Bronchial epithelial cell (primary cell): ENCODE results near the gene GUCY1A2. TPM values are rescaled to one million over a fixed set of nuclear protein-coding genes. Genes with fewer than 3 reads are reported as not detected.

Experiments
- DNase-seq: peaks from one replicate; pipeline ENCODE4 v3.0.0-alpha.2; 2010; ENCODE audit warnings: low read depth
- FAIRE-seq: peaks from 2 replicates; lab custom pipeline; 2011; peaks lifted over from hg19 to GRCh38; lab: Jason Lieb, UNC
- H3K27me3 ChIP-seq: 2 replicates; pipeline ENCODE4 v1.5.1; 2011; ENCODE audit warnings: low read length; ENCODE audit not compliant: control insufficient read depth, insufficient read depth
- H3K36me3 ChIP-seq: 2 replicates; pipeline ENCODE4 v1.5.1; 2011; ENCODE audit warnings: low read length; ENCODE audit not compliant: control insufficient read depth, insufficient read depth
- H3K4me3 ChIP-seq: 2 replicates; pipeline ENCODE4 v1.5.1; 2011; ENCODE audit warnings: mild to moderate bottlenecking, low read depth, low read length, control low read depth
- total RNA-seq: library from RNA; depleted of rRNA; stranded (reverse); fragments of >200 nt; gene quantifications from 2 replicates; pipeline ENCODE4 v1.2.1, GENCODE V29; 2014
- TF ChIP-seq, protein P1 (sequence below): IDR thresholded peaks from 2 replicates; pipeline ENCODE4 v1.5.1; 2011; ENCODE audit warnings: mild to moderate bottlenecking, moderate library complexity, low read length, control low read depth, inconsistent platforms; ENCODE audit not compliant: insufficient read depth, severe bottlenecking

GUCY1A2 gene
- total RNA-seq, 1 donor from 2014 or later: not detected

DNA sequence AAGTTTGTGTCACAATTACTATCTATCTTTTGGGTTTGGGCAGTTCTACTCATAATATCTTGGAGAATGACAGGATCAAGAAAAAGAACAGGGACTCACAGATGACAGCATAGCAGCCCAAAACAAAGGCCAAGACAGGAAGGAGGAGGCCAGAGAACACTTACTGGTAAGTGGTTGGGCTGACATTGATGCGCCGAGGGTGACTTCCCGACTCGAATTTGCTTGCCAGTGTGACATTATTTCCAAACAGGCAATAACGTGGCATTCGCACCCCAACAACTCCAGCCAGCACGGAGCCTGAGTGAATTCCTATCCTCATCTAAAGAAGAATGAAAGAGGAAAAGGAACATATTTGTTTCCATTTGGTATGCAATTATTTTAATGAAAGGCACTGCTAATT lies 309.9 kb downstream of the GUCY1A2 start:
- FAIRE-seq (no peak), DNase-seq (no peak)
- Histone ChIP-seq H3K4me3 (no peak overlapping the region), H3K36me3 (no peaks in the 10 kb centered on the region), H3K27me3 (no peaks in the 10 kb centered on the region)
- TF ChIP-seq, protein P1, sequence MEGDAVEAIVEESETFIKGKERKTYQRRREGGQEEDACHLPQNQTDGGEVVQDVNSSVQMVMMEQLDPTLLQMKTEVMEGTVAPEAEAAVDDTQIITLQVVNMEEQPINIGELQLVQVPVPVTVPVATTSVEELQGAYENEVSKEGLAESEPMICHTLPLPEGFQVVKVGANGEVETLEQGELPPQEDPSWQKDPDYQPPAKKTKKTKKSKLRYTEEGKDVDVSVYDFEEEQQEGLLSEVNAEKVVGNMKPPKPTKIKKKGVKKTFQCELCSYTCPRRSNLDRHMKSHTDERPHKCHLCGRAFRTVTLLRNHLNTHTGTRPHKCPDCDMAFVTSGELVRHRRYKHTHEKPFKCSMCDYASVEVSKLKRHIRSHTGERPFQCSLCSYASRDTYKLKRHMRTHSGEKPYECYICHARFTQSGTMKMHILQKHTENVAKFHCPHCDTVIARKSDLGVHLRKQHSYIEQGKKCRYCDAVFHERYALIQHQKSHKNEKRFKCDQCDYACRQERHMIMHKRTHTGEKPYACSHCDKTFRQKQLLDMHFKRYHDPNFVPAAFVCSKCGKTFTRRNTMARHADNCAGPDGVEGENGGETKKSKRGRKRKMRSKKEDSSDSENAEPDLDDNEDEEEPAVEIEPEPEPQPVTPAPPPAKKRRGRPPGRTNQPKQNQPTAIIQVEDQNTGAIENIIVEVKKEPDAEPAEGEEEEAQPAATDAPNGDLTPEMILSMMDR: no peak

DNA sequence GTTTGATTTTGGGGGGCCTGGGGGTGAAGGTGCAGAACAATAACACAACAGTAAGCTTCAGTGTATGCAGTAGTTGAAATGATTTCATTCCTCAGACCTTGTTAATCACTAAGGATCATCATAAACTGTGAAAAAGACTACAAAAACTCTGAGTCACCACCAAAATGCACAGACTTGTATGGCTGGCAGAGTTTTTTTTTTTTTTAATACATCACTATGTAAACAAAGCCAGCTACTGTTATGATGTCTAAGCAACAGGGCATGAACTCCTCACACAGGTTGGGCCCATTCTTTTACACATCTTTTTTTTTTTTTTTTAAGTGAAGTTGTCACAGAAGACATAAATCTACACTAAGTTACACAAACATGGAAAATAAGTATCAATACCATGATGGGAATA lies 311.9 kb downstream of the GUCY1A2 start:
- TF ChIP-seq, protein P1: no peak
- DNase-seq (peak; percentile 98), FAIRE-seq (no peak)
- Histone ChIP-seq H3K4me3 (no peak overlapping the region), H3K27me3 (no peaks in the 10 kb centered on the region), H3K36me3 (no peaks in the 10 kb centered on the region)

DNA sequence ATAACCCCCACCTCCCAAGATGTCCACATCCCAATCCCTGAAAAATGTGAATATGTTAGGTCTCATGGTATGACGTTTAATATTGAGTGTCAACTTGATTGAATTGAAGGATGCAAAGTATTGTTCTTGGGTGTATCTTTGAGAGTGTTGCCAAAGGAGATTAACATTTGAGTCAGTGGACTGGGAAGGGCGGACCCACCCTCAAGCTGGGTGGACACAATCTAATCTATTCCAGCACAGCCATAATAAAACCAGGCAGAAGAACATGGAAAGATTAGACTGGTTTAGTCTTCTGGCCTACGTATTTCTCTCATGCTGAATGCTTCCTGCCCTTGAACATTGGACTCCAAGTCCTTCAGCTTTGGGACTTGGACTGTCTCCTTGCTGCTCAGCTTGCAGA lies 315.5 kb downstream of the GUCY1A2 start:
- FAIRE-seq: no peak
- DNase-seq: no peak
- Histone ChIP-seq H3K36me3 (no peaks in the 10 kb centered on the region), H3K4me3 (no peak overlapping the region), H3K27me3 (no peaks in the 10 kb centered on the region)
- TF ChIP-seq, protein P1: no peak

DNA sequence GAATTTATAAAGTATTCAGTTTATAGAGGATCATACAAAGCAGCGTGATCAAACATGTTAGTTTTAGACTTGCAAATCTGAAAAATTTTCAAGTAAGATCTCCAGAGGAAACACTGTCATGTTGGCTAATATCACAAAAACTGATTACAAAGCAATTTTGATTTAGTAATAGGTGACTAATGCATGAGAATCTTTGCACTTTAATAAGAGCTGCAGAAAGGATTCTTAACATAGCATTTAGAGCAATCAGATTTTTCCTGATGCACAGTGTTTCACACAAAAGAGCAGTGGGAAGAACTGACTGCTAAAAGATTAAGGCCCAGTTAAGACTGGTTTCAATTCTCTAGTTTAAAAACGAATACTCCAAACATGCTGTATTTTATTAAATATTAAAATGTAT lies 321.2 kb downstream of the GUCY1A2 start:
- Histone ChIP-seq H3K36me3 (no peaks in the 10 kb centered on the region), H3K27me3 (no peaks in the 10 kb centered on the region), H3K4me3 (no peak overlapping the region)
- FAIRE-seq (no peak), DNase-seq (peak; percentile 93)
- TF ChIP-seq, protein P1: no peak

DNA sequence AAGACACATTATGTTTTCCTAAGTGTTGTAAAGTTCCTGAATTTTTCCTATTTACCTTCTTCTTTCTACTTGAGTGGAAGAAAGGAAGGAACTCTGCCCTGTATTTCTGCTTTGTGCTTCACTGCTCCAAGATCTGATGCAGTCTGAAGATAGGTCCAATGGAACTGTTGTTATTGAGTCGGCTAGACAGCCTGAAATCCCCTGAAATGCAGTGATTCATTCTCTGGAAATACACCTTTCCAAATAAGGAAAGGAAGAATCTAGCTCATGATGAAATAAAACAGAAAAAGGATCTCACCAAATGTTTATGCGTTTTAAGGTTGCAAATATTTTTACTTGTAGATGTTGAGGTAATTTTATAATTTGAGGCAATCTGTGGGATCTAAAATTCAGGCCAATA lies 322.8 kb downstream of the GUCY1A2 start:
- H3K4me3 ChIP-seq: no peak overlapping the region
- TF ChIP-seq, protein P1: no peak
- H3K27me3 ChIP-seq: no peaks in the 10 kb centered on the region
- DNase-seq (peak; percentile 70), FAIRE-seq (no peak)
- H3K36me3 ChIP-seq: no peaks in the 10 kb centered on the region

DNA sequence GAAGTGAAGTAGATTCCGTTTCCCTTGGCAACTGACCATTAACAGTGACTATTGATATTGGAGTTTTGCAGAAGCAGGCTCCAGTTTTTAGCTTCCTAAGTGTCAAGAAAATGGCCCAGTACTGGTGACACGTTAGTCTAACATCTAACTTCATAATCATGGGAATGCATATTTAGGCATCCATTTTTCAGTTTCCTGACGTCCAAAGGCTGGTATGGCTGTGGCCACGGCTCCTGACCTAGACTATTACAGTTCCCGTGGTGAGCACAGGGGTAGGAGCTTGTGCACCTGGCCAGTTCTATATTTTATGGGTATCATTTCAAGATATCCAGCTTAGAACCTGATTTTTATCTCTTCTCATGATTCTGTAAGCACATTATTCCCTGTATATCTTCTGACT lies 323.8 kb downstream of the GUCY1A2 start:
- Histone ChIP-seq H3K27me3 (no peaks in the 10 kb centered on the region), H3K36me3 (no peaks in the 10 kb centered on the region), H3K4me3 (no peak overlapping the region)
- FAIRE-seq (no peak), DNase-seq (no peak)
- TF ChIP-seq, protein P1: no peak
